ENCODE results near the gene PCDH9.

DNA sequence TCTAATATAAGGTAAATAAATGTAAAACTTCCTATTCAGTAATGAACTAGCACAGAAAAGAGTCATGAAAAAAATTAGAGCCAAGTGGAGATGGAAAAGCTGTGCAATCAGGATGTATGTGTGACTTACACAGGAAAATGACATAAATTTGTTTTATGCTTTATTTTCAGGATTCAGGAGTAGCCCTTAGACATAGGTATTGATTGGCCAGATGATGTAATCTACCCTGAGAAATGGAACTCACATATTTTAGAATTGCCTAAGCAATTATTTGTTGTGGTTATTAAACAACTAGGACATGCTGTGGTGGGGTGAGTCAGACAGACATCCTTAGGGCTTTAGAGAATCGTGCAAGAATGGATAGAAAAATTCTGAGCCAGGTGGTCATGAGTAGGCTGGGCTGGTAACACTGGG lies 110.6 kb downstream of the PCDH9 start:
- TF ChIP-seq, protein P1, sequence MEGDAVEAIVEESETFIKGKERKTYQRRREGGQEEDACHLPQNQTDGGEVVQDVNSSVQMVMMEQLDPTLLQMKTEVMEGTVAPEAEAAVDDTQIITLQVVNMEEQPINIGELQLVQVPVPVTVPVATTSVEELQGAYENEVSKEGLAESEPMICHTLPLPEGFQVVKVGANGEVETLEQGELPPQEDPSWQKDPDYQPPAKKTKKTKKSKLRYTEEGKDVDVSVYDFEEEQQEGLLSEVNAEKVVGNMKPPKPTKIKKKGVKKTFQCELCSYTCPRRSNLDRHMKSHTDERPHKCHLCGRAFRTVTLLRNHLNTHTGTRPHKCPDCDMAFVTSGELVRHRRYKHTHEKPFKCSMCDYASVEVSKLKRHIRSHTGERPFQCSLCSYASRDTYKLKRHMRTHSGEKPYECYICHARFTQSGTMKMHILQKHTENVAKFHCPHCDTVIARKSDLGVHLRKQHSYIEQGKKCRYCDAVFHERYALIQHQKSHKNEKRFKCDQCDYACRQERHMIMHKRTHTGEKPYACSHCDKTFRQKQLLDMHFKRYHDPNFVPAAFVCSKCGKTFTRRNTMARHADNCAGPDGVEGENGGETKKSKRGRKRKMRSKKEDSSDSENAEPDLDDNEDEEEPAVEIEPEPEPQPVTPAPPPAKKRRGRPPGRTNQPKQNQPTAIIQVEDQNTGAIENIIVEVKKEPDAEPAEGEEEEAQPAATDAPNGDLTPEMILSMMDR (IDR thresholded peaks at IDR 0.05) = no peak
- TF ChIP-seq POLR2AphosphoS5 (IDR thresholded peaks at IDR 0.05) = no peak
- TF ChIP-seq EP300 (IDR thresholded peaks at IDR 0.05) = no peak
- no peak for TF ChIP-seq POLR2A (IDR thresholded peaks at IDR 0.05)
